Measurements from ENCODE around the gene SYNE3. TPM values are rescaled to one million over a fixed set of nuclear protein-coding genes. Genes with fewer than 3 reads are reported as not detected.

The SYNE3 gene
- total RNA-seq, 4 donors from 2014 or later = 4.7 to 7.1 (median 5.1) TPM

DNA sequence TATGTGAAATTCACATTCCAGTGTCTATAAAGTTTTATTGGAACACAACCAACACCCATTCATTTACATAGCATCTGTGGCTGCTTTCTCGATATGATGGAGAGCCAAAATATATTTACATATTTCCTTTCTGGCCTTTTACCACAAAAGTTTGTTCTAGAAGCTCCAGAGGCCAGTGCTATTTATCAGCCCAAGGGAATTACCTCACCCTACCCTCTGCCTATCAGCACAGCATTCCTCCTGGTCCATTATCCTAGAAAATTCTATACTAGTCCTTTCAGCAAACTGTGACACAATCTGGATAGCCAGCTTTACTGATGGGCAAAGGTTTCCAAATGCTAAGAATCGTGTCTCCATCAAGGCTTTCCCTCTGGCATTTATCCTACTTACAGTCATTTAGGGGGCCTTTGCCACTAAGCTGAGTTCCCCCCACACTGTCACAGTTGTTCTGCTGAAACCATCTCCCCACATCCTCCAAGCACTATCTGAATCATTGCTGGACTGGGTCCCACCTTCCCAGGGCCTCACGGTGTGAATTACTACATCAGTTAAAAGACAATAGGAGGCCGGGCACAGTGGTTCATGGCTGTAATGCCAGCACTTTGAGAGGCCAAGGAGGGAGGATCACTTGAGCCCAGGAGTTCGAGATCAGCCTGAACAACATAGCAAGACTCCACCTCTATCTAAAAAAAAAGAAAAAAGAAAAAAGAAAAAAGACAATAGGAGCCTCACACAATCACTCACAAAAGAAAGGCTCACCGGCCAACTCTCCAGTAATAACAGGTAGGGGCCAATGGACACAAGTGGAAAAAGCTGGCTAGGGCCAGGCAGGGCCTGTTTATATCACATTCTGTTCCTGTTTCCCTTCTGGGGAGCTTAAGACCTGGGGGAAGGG, 12.1 kb downstream of the SYNE3 start:
- H3K9me3 ChIP-seq = no peaks in the 10 kb centered on the region
- TF ChIP-seq POLR2A (IDR thresholded peaks at IDR 0.05) = no peak
- H3K36me3 ChIP-seq = no peaks in the 10 kb centered on the region
- H3K4me3 ChIP-seq = no peak overlapping the region
- peaks cover 55 to 75% of the 10 kb centered on the region in 2 donors for H3K4me1 ChIP-seq
- in situ Hi-C loops (cut with MboI; ENCODE audit: low sequenced_read_pairs in 4 of 4) (no loop called here), intact Hi-C loops (cut with DNase I; ENCODE audit: low total_unique reads) (no loop called here)
- DNase-seq = no peak
- peak overlapping the region in 2 of 4 donors; percentile 39 to 42 for H3K27ac ChIP-seq
- no peaks in the 10 kb centered on the region for H3K27me3 ChIP-seq
- no peak for ATAC-seq

GRCh38 chr14:95503365-95504134, 12.9 kb downstream of the SYNE3 start:
- Histone ChIP-seq H3K4me1 (peaks cover 54 to 72% of the 10 kb centered on the region in 2 donors), H3K36me3 (no peaks in the 10 kb centered on the region), H3K9me3 (no peaks in the 10 kb centered on the region), H3K27me3 (no peaks in the 10 kb centered on the region), H3K4me3 (no peak overlapping the region), H3K27ac (no peak overlapping the region)
- TF ChIP-seq POLR2A (IDR thresholded peaks at IDR 0.05) (no peak), CTCF (IDR thresholded peaks at IDR 0.05 in 4 of 5, conservative IDR thresholded peaks at IDR 0.05 in 1 of 5) (no peak)
- intact Hi-C loops (cut with DNase I; ENCODE audit: low total_unique reads) (no loop called here), in situ Hi-C loops (cut with MboI; ENCODE audit: low sequenced_read_pairs in 4 of 4) (no loop called here)
- DNase-seq (no peak), ATAC-seq (no peak)

GRCh38 chr14:95502381-95502950, 14.0 kb downstream of the SYNE3 start:
- Histone ChIP-seq H3K27ac (no peak overlapping the region), H3K4me3 (no peak overlapping the region), H3K36me3 (no peaks in the 10 kb centered on the region), H3K27me3 (no peaks in the 10 kb centered on the region), H3K4me1 (peaks cover 44 to 67% of the 10 kb centered on the region in 2 donors), H3K9me3 (no peaks in the 10 kb centered on the region)
- intact Hi-C loops (cut with DNase I; ENCODE audit: low total_unique reads) = no loop called here
- no peak for ATAC-seq
- no peak for DNase-seq
- in situ Hi-C loops (cut with MboI; ENCODE audit: low sequenced_read_pairs in 4 of 4) = no loop called here
- TF ChIP-seq CTCF (IDR thresholded peaks at IDR 0.05 in 4 of 5, conservative IDR thresholded peaks at IDR 0.05 in 1 of 5) (no peak), POLR2A (IDR thresholded peaks at IDR 0.05) (no peak)

- no peaks in the 10 kb centered on the region for H3K36me3 ChIP-seq
- TF ChIP-seq CTCF (IDR thresholded peaks at IDR 0.05 in 4 of 5, conservative IDR thresholded peaks at IDR 0.05 in 1 of 5) (no peak), POLR2A (IDR thresholded peaks at IDR 0.05) (no peak)
- no peaks in the 10 kb centered on the region for H3K9me3 ChIP-seq
- ATAC-seq = peak; percentile 59 to 81
- H3K4me3 ChIP-seq = no peak overlapping the region
- in situ Hi-C loops (cut with MboI; ENCODE audit: low sequenced_read_pairs in 4 of 4) (no loop called here), intact Hi-C loops (cut with DNase I; ENCODE audit: low total_unique reads) (no loop called here)
- peak; percentile 63 to 67 for DNase-seq
- peaks cover 34 to 56% of the 10 kb centered on the region in 2 donors for H3K4me1 ChIP-seq
- H3K27ac ChIP-seq = peak overlapping the region; percentile 2 to 71 (median 28)
- H3K27me3 ChIP-seq = no peaks in the 10 kb centered on the region
Measured at GRCh38 chr14:95500772-95501401, 15.6 kb downstream of the SYNE3 start.

Data from gastrocnemius medialis (tissue), 4 donors.